ENCODE measurements around the gene PPCS. TPM values are rescaled to one million over a fixed set of nuclear protein-coding genes. Genes with fewer than 3 reads are reported as not detected.
A peak's percentile ranks its signal among the peaks of the same experiment; 100 is the strongest.

PPCS gene
- total and polyA plus RNA-seq, 8 donors = 59.0 to 72.9 (median 64.8) TPM

DNA sequence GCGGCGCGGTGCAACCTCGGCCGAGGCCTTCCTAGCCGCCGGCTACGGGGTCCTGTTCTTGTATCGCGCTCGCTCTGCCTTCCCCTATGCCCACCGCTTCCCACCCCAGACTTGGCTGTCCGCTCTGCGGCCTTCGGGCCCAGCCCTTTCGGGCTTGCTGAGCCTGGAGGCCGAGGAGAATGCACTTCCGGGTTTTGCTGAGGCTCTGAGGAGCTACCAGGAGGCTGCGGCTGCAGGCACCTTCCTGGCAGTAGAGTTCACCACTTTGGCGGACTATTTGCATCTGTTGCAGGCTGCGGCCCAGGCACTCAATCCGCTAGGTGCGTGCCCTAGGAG is 379 bp downstream of the PPCS start:
- Histone ChIP-seq H3K27ac (peak overlapping the region; percentile 90 to 96), H3K36me3 (peaks cover 0 to 39% of the 10 kb centered on the region in 2 donors), H3K27me3 (no peaks in the 10 kb centered on the region), H3K9me3 (no peaks in the 10 kb centered on the region), H3K4me3 (peak overlapping the region; percentile 84 to 86), H3K4me1 (peaks cover 5 to 30% of the 10 kb centered on the region in 2 donors)
- peak in 1 of 4 donors; percentile 62 for DNase-seq
- intact Hi-C loops (cut with DNase I) = no loop called here
- ATAC-seq = peak; percentile 81
- TF ChIP-seq, protein P1, sequence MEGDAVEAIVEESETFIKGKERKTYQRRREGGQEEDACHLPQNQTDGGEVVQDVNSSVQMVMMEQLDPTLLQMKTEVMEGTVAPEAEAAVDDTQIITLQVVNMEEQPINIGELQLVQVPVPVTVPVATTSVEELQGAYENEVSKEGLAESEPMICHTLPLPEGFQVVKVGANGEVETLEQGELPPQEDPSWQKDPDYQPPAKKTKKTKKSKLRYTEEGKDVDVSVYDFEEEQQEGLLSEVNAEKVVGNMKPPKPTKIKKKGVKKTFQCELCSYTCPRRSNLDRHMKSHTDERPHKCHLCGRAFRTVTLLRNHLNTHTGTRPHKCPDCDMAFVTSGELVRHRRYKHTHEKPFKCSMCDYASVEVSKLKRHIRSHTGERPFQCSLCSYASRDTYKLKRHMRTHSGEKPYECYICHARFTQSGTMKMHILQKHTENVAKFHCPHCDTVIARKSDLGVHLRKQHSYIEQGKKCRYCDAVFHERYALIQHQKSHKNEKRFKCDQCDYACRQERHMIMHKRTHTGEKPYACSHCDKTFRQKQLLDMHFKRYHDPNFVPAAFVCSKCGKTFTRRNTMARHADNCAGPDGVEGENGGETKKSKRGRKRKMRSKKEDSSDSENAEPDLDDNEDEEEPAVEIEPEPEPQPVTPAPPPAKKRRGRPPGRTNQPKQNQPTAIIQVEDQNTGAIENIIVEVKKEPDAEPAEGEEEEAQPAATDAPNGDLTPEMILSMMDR (IDR thresholded peaks at IDR 0.05) = no peak

DNA sequence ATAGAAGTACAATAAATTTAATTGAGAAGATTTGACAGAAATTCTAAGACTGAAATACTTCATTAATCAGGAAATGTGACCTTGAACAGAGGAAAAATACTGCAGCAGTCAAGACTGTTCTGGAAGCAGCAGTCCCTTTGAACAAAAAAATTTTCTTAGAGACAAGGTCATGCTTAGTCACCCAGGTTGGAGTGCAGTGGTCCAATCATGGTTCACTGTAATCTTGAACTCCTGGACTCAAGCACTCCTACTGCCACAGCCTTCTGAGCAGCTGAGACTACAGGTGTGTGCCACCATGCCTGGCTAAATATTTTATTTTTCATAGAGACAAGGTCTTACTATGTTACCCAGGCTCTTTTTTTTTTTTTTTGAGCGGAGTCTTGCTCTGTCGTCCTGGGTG is 4.9 kb downstream of the PPCS start:
- H3K27me3 ChIP-seq = no peaks in the 10 kb centered on the region
- no peak for DNase-seq
- intact Hi-C loops (cut with DNase I) = no loop called here
- H3K4me1 ChIP-seq = peaks cover 5 to 47% of the 10 kb centered on the region in 2 donors
- H3K36me3 ChIP-seq = peaks cover 0 to 39% of the 10 kb centered on the region in 2 donors
- no peak for ATAC-seq
- no peak overlapping the region for H3K4me3 ChIP-seq
- TF ChIP-seq, protein P1 (IDR thresholded peaks at IDR 0.05) = no peak
- no peak overlapping the region for H3K27ac ChIP-seq
- H3K9me3 ChIP-seq = no peaks in the 10 kb centered on the region

DNA sequence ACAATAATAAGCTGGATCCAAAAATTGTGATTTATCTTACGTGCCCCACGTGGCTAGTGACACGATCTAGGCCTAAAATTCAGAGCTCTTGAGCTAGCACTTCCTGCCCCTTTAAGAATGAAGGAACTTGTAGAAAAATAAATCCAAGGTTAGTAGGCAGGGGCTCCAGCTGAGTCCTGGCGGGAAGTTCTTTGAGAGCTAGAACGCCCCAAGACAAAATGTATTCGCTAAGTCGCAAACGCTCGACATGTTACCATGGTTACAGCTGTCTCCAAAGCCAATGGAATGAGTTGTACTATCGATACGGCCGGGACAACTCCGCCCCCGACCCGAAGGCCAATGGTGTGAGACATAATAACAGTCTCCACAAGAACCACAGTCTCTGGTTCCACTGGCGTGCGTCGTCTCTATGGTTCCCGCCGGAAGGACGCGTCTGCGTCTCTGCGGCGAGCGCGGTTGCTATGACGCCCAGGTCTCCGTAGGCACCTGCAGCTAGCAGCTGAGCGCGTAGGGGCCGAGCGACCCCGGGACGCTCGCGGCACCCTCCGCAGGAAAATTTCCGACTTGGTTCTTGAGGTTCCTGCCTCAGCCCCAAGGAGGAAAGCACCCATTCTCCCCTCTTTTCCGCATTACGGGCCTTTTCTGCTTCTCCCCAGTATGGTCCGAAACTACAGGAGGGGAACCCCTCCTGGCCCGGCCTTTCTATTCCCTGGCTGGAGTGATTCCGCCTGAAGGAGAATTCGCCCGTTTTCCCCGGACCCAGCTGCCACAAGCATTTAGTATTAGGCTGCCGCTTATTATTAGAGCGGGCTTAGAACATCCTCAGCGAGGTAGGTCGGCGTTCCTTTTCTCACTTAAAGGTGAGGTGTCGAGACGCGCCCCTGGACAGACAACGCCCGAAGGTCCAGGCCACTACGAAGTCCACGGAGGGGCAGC is 6.8 kb downstream of the PPCS start, which contains the start of gene CCDC30:
TSS of gene CCDC30 (plus strand) at position 459 of the 936 bp plus-strand sequence. CDS start 17,266 bp downstream, outside the sequence.
- TF ChIP-seq, protein P1 (IDR thresholded peaks at IDR 0.05) = no peak
- intact Hi-C loops (cut with DNase I) = no loop called here
- ATAC-seq = peak; percentile 99

DNA sequence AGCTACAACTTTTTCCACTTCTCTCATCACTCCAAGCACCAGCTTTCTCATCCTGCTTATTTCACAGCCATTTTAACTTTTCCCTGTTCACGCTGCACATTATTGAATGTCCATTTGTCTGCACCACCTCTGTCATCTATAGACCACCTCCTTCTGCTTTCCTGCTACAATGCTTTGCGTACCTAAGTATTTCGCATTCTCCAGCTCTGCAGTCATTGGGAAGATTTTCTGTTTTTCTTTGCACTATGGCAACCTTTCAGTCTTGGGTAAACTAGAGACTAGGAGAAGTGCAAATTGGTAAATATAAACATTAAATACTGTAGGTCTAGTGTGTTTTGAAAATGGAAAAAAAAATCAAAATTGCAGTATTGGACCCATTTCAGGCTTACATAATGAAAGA is 7.6 kb downstream of the PPCS start:
- intact Hi-C loops (cut with DNase I) = no loop called here
- peak overlapping the region in 1 of 2 donors; percentile 53 for H3K27ac ChIP-seq
- H3K36me3 ChIP-seq = peaks cover 0 to 28% of the 10 kb centered on the region in 2 donors
- no peaks in the 10 kb centered on the region for H3K9me3 ChIP-seq
- TF ChIP-seq, protein P1 (IDR thresholded peaks at IDR 0.05) = no peak
- H3K4me1 ChIP-seq = peaks cover 0 to 27% of the 10 kb centered on the region in 2 donors
- no peak for ATAC-seq
- peak in 1 of 4 donors; percentile 20 for DNase-seq
- H3K4me3 ChIP-seq = peak overlapping the region; percentile 50 to 72
- no peaks in the 10 kb centered on the region for H3K27me3 ChIP-seq

More for the DNA sequence above, 6.8 kb downstream of the PPCS start, which contains the start of gene CCDC30:
- H3K27ac ChIP-seq = peak within 1 kb of the TSS; percentile 37 to 53
- H3K4me3 ChIP-seq = peak within 1 kb of the TSS; percentile 50 to 72
- H3K36me3 ChIP-seq = peaks cover 0 to 35% of the 10 kb centered on the region in 2 donors
- peak; percentile 95 to 97 (median 96) for DNase-seq
- peaks cover 0 to 35% of the 10 kb centered on the region in 2 donors for H3K4me1 ChIP-seq
- no peaks in the 10 kb centered on the region for H3K27me3 ChIP-seq
- no peaks in the 10 kb centered on the region for H3K9me3 ChIP-seq

DNA sequence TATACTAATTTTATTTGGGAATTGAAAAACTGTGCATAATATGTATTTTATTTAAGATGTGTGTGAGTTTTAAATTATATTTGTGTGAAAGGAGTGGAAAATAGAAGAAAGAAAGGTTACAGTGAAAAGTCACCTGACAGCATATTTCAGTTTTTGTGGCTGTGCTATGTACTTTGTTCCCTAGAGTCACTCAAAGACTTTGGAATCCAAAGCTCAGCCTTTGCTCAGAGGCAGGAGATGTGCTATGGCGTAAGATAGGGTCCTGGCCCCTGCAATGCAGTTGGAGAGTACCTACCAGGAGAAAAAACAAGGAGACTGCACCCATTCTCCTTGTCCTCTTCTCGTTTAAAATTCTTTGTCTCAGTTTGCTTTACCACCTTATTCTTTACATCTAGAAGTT is 9.7 kb downstream of the PPCS start:
- intact Hi-C loops (cut with DNase I) = no loop called here
- no peak overlapping the region for H3K27ac ChIP-seq
- H3K36me3 ChIP-seq = peaks cover 0 to 7% of the 10 kb centered on the region in 2 donors
- H3K9me3 ChIP-seq = no peaks in the 10 kb centered on the region
- no peak overlapping the region for H3K4me3 ChIP-seq
- DNase-seq = no peak
- H3K27me3 ChIP-seq = no peaks in the 10 kb centered on the region
- ATAC-seq = no peak
- TF ChIP-seq, protein P1 (IDR thresholded peaks at IDR 0.05) = no peak
- H3K4me1 ChIP-seq = peaks cover 0 to 27% of the 10 kb centered on the region in 2 donors

All from left lung (tissue), 10 donors.